ENCODE results near the gene DHRS7.
A peak's percentile ranks its signal among the peaks of the same experiment; 100 is the strongest.

DHRS7 gene

GRCh38 chr14:60094306-60094897 is 70.8 kb downstream of the DHRS7 start:
- Histone ChIP-seq H3K9ac (ENCODE audit: low read depth, low read length, poor library complexity, severe bottlenecking) (peak overlapping the region; percentile 91), H3F3A (ENCODE audit: low read depth) (peaks cover 4% of the 10 kb centered on the region; the same call in 1 of the 2 replicates), H3K9me3 (ENCODE audit: insufficient read depth, low read depth, low read length) (no peaks in the 10 kb centered on the region), H3K4me2 (ENCODE audit: low read depth, low read length, poor library complexity, severe bottlenecking) (peak overlapping the region; percentile 98), H3K4me1 (ENCODE audit: insufficient read depth, low read length, poor library complexity, severe bottlenecking) (peaks cover 70% of the 10 kb centered on the region), H3K9me2 (replicated peaks; ENCODE audit: low read depth, low read length) (no peaks in the 10 kb centered on the region), H2AFZ (ENCODE audit: low read length) (no peak overlapping the region), H3K4me3 (ENCODE audit: low read length, poor library complexity, severe bottlenecking) (peak overlapping the region; percentile 88), H3K27me3 (ENCODE audit: insufficient read depth, low read length, poor library complexity, severe bottlenecking) (no peaks in the 10 kb centered on the region), H3K36me3 (ENCODE audit: insufficient read depth, low read length) (peaks cover 8% of the 10 kb centered on the region; the same call in 1 of the 2 replicates), H3K79me2 (ENCODE audit: insufficient read depth, low read length) (peaks cover 72% of the 10 kb centered on the region), H4K20me1 (ENCODE audit: insufficient read depth, low read length, poor library complexity, severe bottlenecking) (peaks cover 43% of the 10 kb centered on the region)
- TF ChIP-seq EZH2phosphoT487 (IDR thresholded peaks at IDR 0.05; ENCODE audit: borderline replicate concordance), result no peak
- TF ChIP-seq, protein P1, sequence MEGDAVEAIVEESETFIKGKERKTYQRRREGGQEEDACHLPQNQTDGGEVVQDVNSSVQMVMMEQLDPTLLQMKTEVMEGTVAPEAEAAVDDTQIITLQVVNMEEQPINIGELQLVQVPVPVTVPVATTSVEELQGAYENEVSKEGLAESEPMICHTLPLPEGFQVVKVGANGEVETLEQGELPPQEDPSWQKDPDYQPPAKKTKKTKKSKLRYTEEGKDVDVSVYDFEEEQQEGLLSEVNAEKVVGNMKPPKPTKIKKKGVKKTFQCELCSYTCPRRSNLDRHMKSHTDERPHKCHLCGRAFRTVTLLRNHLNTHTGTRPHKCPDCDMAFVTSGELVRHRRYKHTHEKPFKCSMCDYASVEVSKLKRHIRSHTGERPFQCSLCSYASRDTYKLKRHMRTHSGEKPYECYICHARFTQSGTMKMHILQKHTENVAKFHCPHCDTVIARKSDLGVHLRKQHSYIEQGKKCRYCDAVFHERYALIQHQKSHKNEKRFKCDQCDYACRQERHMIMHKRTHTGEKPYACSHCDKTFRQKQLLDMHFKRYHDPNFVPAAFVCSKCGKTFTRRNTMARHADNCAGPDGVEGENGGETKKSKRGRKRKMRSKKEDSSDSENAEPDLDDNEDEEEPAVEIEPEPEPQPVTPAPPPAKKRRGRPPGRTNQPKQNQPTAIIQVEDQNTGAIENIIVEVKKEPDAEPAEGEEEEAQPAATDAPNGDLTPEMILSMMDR (conservative IDR thresholded peaks at IDR 0.05; ENCODE audit: low read length), result no peak
